MCF 10A (cell line): ENCODE results near the gene CNNM4. TPM values are rescaled to one million over a fixed set of nuclear protein-coding genes. Genes with fewer than 3 reads are reported as not detected.

Experiments
- BruUV-seq: library from RNA; stranded (reverse); fragments of 400-500 nt; replicated peaks from 2 replicates; lab custom pipeline; 2021; lab: Mats Ljungman, UMichigan
- CTCF ChIA-PET: fragments of 300-600 bp; sonication (Branson Sonifier 250); formaldehyde crosslinking; extraction: SDS; loops from one replicate; lab custom pipeline; 2021; ENCODE audit warnings: antibody characterized with exemption, inconsistent platforms; lab: Yijun Ruan, JAX
- POLR2A ChIA-PET: fragments of 300-600, 350-650 bp; sonication (Branson Sonifier 250); formaldehyde crosslinking; extraction: SDS; loops from one replicate; lab custom pipeline; 2020; ENCODE audit warnings: antibody characterized with exemption, inconsistent platforms; lab: Yijun Ruan, JAX
- DNase-seq: peaks from one replicate; pipeline ENCODE4 v3.0.0-alpha.2; 2018; ENCODE audit not compliant: unreplicated experiment
- H3K27ac Mint-ChIP-seq: one replicate; pipeline ENCODE4 v1.8.0; 2022; ENCODE audit warnings: mild to moderate bottlenecking, low read depth, mixed read lengths; ENCODE audit not compliant: unreplicated experiment
- H3K27me3 Mint-ChIP-seq: one replicate; pipeline ENCODE4 v1.8.0; 2022; ENCODE audit warnings: mixed read lengths; ENCODE audit not compliant: insufficient read depth, unreplicated experiment
- H3K36me3 Mint-ChIP-seq: one replicate; pipeline ENCODE4 v1.8.0; 2022; ENCODE audit warnings: mild to moderate bottlenecking, moderate library complexity, mixed read lengths; ENCODE audit not compliant: insufficient read depth, unreplicated experiment
- H3K4me1 Mint-ChIP-seq: one replicate; pipeline ENCODE4 v1.8.0; 2022; ENCODE audit warnings: mixed read lengths; ENCODE audit not compliant: insufficient read depth, unreplicated experiment
- H3K4me3 Mint-ChIP-seq: one replicate; pipeline ENCODE4 v1.8.0; 2022; ENCODE audit warnings: mild to moderate bottlenecking, moderate library complexity, mixed read lengths; ENCODE audit not compliant: unreplicated experiment
- H3K9me3 Mint-ChIP-seq: one replicate; pipeline ENCODE4 v1.8.0; 2022; ENCODE audit warnings: mixed read lengths; ENCODE audit not compliant: unreplicated experiment
- intact Hi-C: fragments of 100-400 bp; cut with micrococcal nuclease; formaldehyde crosslinking; loops from 2 replicates; pipeline ENCODE4 v1.14.1; 2022
- total RNA-seq: library from RNA; stranded (reverse); gene quantifications from 2 replicates; pipeline ENCODE4 v1.2.3, GENCODE V29; 2022
- TF ChIP-seq, protein P1 (sequence below): fragments of 200-600 bp; IDR thresholded peaks from one replicate; pipeline ENCODE4 v1.8.0; 2022; ENCODE audit warnings: antibody characterized with exemption, mild to moderate bottlenecking; ENCODE audit not compliant: unreplicated experiment

CNNM4 gene
- total RNA-seq, 1 experiment from 2014 or later, result 5.0 TPM

- Mint-ChIP-seq H3K4me1 (peaks cover 7% of the 10 kb centered on the region), H3K36me3 (peaks cover 65% of the 10 kb centered on the region), H3K27me3 (no peaks in the 10 kb centered on the region), H3K27ac (no peak overlapping the region), H3K9me3 (no peaks in the 10 kb centered on the region), H3K4me3 (no peak overlapping the region)
- intact Hi-C loops, result no loop called here
- no TSS peak for BruUV-seq
- TF ChIP-seq, protein P1, sequence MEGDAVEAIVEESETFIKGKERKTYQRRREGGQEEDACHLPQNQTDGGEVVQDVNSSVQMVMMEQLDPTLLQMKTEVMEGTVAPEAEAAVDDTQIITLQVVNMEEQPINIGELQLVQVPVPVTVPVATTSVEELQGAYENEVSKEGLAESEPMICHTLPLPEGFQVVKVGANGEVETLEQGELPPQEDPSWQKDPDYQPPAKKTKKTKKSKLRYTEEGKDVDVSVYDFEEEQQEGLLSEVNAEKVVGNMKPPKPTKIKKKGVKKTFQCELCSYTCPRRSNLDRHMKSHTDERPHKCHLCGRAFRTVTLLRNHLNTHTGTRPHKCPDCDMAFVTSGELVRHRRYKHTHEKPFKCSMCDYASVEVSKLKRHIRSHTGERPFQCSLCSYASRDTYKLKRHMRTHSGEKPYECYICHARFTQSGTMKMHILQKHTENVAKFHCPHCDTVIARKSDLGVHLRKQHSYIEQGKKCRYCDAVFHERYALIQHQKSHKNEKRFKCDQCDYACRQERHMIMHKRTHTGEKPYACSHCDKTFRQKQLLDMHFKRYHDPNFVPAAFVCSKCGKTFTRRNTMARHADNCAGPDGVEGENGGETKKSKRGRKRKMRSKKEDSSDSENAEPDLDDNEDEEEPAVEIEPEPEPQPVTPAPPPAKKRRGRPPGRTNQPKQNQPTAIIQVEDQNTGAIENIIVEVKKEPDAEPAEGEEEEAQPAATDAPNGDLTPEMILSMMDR, result no peak
- no peak for DNase-seq
- CTCF ChIA-PET, result interaction anchor here (0.6 to 0.7 kb wide), 2 partner anchors 122 to 185 kb away, joined by 3 read pairs; no protein-coding TSS in a partner anchor
- POLR2A ChIA-PET, result interaction anchor here (0.8 kb wide), 1 partner anchor 12 kb away, joined by 3 read pairs; the partner anchor contains the start of gene CNNM3
Observed at GRCh38 chr2:96828874-96829273, 68.2 kb downstream of the CNNM4 start.

DNA sequence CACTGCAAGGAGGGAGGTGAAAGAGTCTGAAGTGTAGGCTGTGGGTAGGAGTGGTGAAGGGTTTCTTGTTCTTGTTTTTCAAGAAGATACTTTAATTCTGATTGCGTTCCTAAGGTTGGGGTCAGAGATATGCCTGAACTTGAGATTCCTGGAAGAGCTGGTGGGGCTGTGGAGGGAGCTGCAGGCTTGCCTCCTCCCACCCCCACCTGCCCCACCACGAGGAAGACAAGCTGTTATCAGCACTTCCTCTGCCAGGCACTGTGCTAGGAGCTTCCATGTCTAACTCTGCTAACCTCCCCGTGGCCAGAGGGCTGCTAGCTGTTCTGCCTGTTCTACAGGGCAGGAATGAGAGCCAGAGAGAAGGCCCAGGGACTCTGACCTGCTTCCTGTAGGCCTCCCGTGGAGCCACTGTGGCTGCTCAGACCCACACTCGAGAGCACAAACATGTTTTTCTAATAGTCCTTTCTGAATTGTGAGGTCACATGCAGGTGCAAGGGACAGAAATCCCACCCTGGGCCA is 69.4 kb downstream of the CNNM4 start:
- no peak for DNase-seq
- no peak overlapping the region for H3K4me3 Mint-ChIP-seq
- no peak overlapping the region for H3K27ac Mint-ChIP-seq
- BruUV-seq, result no TSS peak
- intact Hi-C loops, result no loop called here
- peaks cover 60% of the 10 kb centered on the region for H3K36me3 Mint-ChIP-seq
- ChIA-PET CTCF (no interaction called here), POLR2A (interaction anchor here (2.7 kb wide), 1 partner anchor 14 kb away, joined by 15 read pairs; the partner anchor contains the start of gene CNNM3)
- peaks cover 7% of the 10 kb centered on the region for H3K4me1 Mint-ChIP-seq
- no peaks in the 10 kb centered on the region for H3K27me3 Mint-ChIP-seq
- TF ChIP-seq, protein P1, result no peak
- H3K9me3 Mint-ChIP-seq, result no peaks in the 10 kb centered on the region

DNA sequence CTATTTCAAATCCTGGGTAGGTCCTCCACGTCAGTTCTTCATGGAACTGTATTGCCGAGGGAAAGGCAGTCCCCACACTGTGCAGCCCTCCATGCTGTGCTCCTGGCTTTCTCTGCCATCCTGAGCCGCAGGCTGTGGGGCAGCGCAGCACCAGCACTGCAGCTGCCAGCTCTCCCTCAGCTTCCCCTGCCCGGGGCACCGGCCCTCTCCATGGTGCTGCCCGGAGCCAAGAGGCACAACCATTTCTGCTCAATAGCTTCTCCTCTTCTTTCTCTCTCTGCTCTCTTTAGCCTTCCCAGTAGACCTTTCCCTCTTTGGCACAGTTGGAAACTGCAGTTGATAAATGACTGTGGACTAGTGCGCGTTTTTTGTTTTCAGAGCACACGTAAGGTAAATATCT is 71.0 kb downstream of the CNNM4 start:
- intact Hi-C loops, result no loop called here
- no peak for DNase-seq
- peaks cover 49% of the 10 kb centered on the region for H3K36me3 Mint-ChIP-seq
- H3K9me3 Mint-ChIP-seq, result no peaks in the 10 kb centered on the region
- no peak overlapping the region for H3K27ac Mint-ChIP-seq
- no peaks in the 10 kb centered on the region for H3K27me3 Mint-ChIP-seq
- no peak overlapping the region for H3K4me3 Mint-ChIP-seq
- BruUV-seq, result no TSS peak
- H3K4me1 Mint-ChIP-seq, result peaks cover 7% of the 10 kb centered on the region
- TF ChIP-seq, protein P1, result no peak
- CTCF ChIA-PET, result interaction anchor here (0.6 to 3.0 kb wide), 5 partner anchors 11 to 595 kb away, joined by 3 to 11 read pairs (median 6); partner anchors contain the start of genes ANKRD39 and CNNM3
- POLR2A ChIA-PET, result interaction anchor here (1.6 to 2.7 kb wide), 2 partner anchors 13 to 16 kb away, joined by 4 to 15 read pairs; partner anchors contain the start of gene CNNM3

GRCh38 chr2:96832408-96832753 is 71.7 kb downstream of the CNNM4 start:
- CTCF ChIA-PET, result interaction anchor here (0.6 to 3.0 kb wide), 5 partner anchors 11 to 596 kb away, joined by 3 to 11 read pairs (median 6); partner anchors contain the start of genes ANKRD39 and CNNM3
- Mint-ChIP-seq H3K36me3 (peaks cover 46% of the 10 kb centered on the region), H3K27ac (peak overlapping the region; percentile 39), H3K4me3 (no peak overlapping the region), H3K4me1 (peaks cover 7% of the 10 kb centered on the region), H3K27me3 (no peaks in the 10 kb centered on the region), H3K9me3 (no peaks in the 10 kb centered on the region)
- intact Hi-C loops, result no loop called here
- no TSS peak for BruUV-seq
- POLR2A ChIA-PET, result interaction anchor here (1.6 to 2.7 kb wide), 2 partner anchors 14 to 16 kb away, joined by 4 to 15 read pairs; partner anchors contain the start of gene CNNM3
- no peak for DNase-seq
- TF ChIP-seq, protein P1, result no peak
